HepG2 (cell line): Measurements from ENCODE around the gene PCDHB7. TPM values are rescaled to one million over a fixed set of nuclear protein-coding genes. Genes with fewer than 3 reads are reported as not detected.

Source experiments
- ATAC-seq: fragments of 200-7000 bp; cut with Tn5 transposase; 3 replicates; pipeline ENCODE4 v1.9.1; 2020; ENCODE audit warnings: mild to moderate bottlenecking, moderate library complexity
- BruUV-seq: library from RNA; stranded (reverse); fragments of 400-500 nt; replicated peaks from 2 replicates; lab custom pipeline; 2021; lab: Mats Ljungman, UMichigan
- CTCF ChIA-PET: fragments of 300-600 bp; formaldehyde crosslinking; extraction: SDS; loops from one replicate; lab custom pipeline; 2021; ENCODE audit warnings: low total read pairs, inconsistent platforms, low intra/inter-chr PET ratio; lab: Yijun Ruan, JAX
- POLR2A ChIA-PET: fragments of 350-600 bp; sonication (Branson Sonifier 250); formaldehyde crosslinking; loops from one replicate; lab custom pipeline; 2020; ENCODE audit warnings: antibody characterized with exemption, inconsistent platforms; lab: Yijun Ruan, JAX
- DNase-seq: peaks from one replicate; pipeline ENCODE4 v3.0.0-alpha.2; 2015; ENCODE audit warnings: low spot score
- FAIRE-seq: peaks from 3 replicates; lab custom pipeline; 2011; peaks lifted over from hg19 to GRCh38; lab: Jason Lieb, UNC
- H2AFZ ChIP-seq: one replicate; pipeline ENCODE4 v1.6.1; 2011; ENCODE audit warnings: low read length, inconsistent platforms
- H3K27ac ChIP-seq: fragments of 300-600 bp; 3 replicates; pipeline ENCODE4 v1.8.0; 2011; ENCODE audit warnings: mixed run types, mild to moderate bottlenecking, mixed read lengths, low read length, inconsistent platforms; ENCODE audit not compliant: insufficient read depth; ENCODE audit errors: extremely low read length
- H3K27me3 ChIP-seq, 2 experiments: fragments of 200-600 bp in 1 of 2; 2 replicates in 1 of 2; 3 replicates in 1 of 2; pipeline versions ENCODE4 v1.6.0 to v1.8.0; 2011; ENCODE audit warnings: low read length in 2 of 2, mild to moderate bottlenecking in 2 of 2, moderate library complexity in 2 of 2, inconsistent platforms in 1 of 2; ENCODE audit not compliant: insufficient read depth in 2 of 2, control insufficient read depth in 1 of 2
- H3K36me3 ChIP-seq, 2 experiments: fragments of 200-600 bp in 1 of 2; replicated peaks in 1 of 2; 2 replicates in 1 of 2; 3 replicates in 1 of 2; pipeline versions ENCODE4 v1.5.1 to v1.8.0; 2011; ENCODE audit warnings: low read length in 2 of 2, inconsistent platforms in 1 of 2; ENCODE audit not compliant: insufficient read depth in 2 of 2, control insufficient read depth in 1 of 2
- H3K4me1 ChIP-seq: 2 replicates; pipeline ENCODE4 v1.5.1; 2012; ENCODE audit warnings: low read length, inconsistent platforms; ENCODE audit not compliant: insufficient read depth
- H3K4me2 ChIP-seq: 2 replicates; pipeline ENCODE4 v1.6.0; 2011; ENCODE audit warnings: low read depth, low read length, inconsistent platforms
- H3K4me3 ChIP-seq, 3 experiments: fragments of 200-600 bp in 1 of 3; sonication (generic), shearing (Covaris generic) in 1 of 3; replicated peaks in 1 of 3; 2 replicates each; pipeline ENCODE4 v1.5.1; 2011 to 2016; ENCODE audit warnings: low read length in 3 of 3, inconsistent platforms in 2 of 3, low read depth in 2 of 3, mild to moderate bottlenecking in 2 of 3, control low read depth in 1 of 3, mixed read lengths in 1 of 3; ENCODE audit not compliant: insufficient read depth in 1 of 3
- H3K79me2 ChIP-seq: one replicate; pipeline ENCODE4 v1.6.1; 2011; ENCODE audit warnings: low read length, inconsistent platforms; ENCODE audit not compliant: insufficient read depth
- H3K9ac ChIP-seq: 2 replicates; pipeline ENCODE4 v1.6.0; 2011; ENCODE audit warnings: mild to moderate bottlenecking, low read depth, low read length, inconsistent platforms; ENCODE audit not compliant: insufficient read depth
- H3K9me3 ChIP-seq: 2 replicates; pipeline ENCODE4 v1.5.1; 2012; ENCODE audit warnings: mild to moderate bottlenecking, low read length
- H4K20me1 ChIP-seq: 2 replicates; pipeline ENCODE4 v1.6.0; 2011; ENCODE audit warnings: inconsistent platforms, mild to moderate bottlenecking, low read length, moderate library complexity; ENCODE audit not compliant: insufficient read depth
- AHR ChIP-seq: IDR thresholded peaks from 2 replicates; pipeline ENCODE4 v1.6.1; 2018; ENCODE audit warnings: missing genetic modification reagents, missing compliant biosample characterization
- ARNT2 ChIP-seq: sonication (generic); formaldehyde crosslinking; IDR thresholded peaks from 2 replicates; pipeline ENCODE4 v1.8.0; 2022; ENCODE audit warnings: mild to moderate bottlenecking, low read depth, missing genetic modification reagents, moderate library complexity
- ATF1 ChIP-seq: IDR thresholded peaks from 2 replicates; pipeline ENCODE4 v1.6.1; 2016; ENCODE audit warnings: mild to moderate bottlenecking, control low read depth
- CHD2 ChIP-seq: IDR thresholded peaks from 2 replicates; pipeline ENCODE4 v1.6.1; 2011; ENCODE audit warnings: low read depth, low read length, improper control_type of control experiment
- FOXA1 ChIP-seq, 2 experiments: fragments of 450-650 bp in 1 of 2; sonication (generic) in 1 of 2; formaldehyde crosslinking in 1 of 2; IDR thresholded peaks; 2 replicates each; pipeline versions ENCODE4 v1.4.0 to v1.6.1; 2016 to 2020; ENCODE audit warnings: missing genetic modification reagents in 1 of 2
- MAFK ChIP-seq, 2 experiments: IDR thresholded peaks in 1 of 2; conservative IDR thresholded peaks in 1 of 2; 2 replicates each; pipeline ENCODE4 v1.6.1; 2011; ENCODE audit warnings: improper control_type of control experiment in 2 of 2, low read length in 2 of 2
- POGZ ChIP-seq: sonication (generic); formaldehyde crosslinking; IDR thresholded peaks from 2 replicates; pipeline ENCODE4 v1.4.0; 2020; ENCODE audit warnings: mild to moderate bottlenecking, missing genetic modification reagents
- PTBP1 ChIP-seq: fragments of 200-400 bp; formaldehyde crosslinking; IDR thresholded peaks from 2 replicates; pipeline ENCODE4 v1.6.1; 2018; ENCODE audit warnings: low read length, low read depth; ENCODE audit not compliant: poor library complexity, severe bottlenecking
- SRSF4 ChIP-seq: fragments of 200-400 bp; formaldehyde crosslinking; IDR thresholded peaks from one replicate; pipeline ENCODE4 v1.6.1; 2018; ENCODE audit warnings: mild to moderate bottlenecking, low read depth, low read length, moderate library complexity; ENCODE audit not compliant: poor library complexity, severe bottlenecking
- TAF15 ChIP-seq: fragments of 200-400 bp; formaldehyde crosslinking; IDR thresholded peaks from one replicate; pipeline ENCODE4 v1.6.1; 2018; ENCODE audit warnings: mild to moderate bottlenecking, low read depth, low read length; ENCODE audit not compliant: poor library complexity, severe bottlenecking
- TARDBP ChIP-seq: sonication (generic); formaldehyde crosslinking; IDR thresholded peaks from 2 replicates; pipeline ENCODE4 v1.8.0; 2022; ENCODE audit warnings: mild to moderate bottlenecking, missing genetic modification reagents
- ZFP41 ChIP-seq: sonication (generic); formaldehyde crosslinking; IDR thresholded peaks from 2 replicates; pipeline ENCODE4 v1.4.0; 2020; ENCODE audit warnings: mild to moderate bottlenecking, missing genetic modification reagents, borderline replicate concordance
- ZNF225 ChIP-seq: sonication (generic); formaldehyde crosslinking; IDR thresholded peaks from 2 replicates; pipeline ENCODE4 v1.4.0; 2020; ENCODE audit warnings: mild to moderate bottlenecking, missing genetic modification reagents
- ZNF737 ChIP-seq: sonication (generic); formaldehyde crosslinking; IDR thresholded peaks from 2 replicates; pipeline ENCODE4 v1.5.0; 2020; ENCODE audit warnings: missing genetic modification reagents, mild to moderate bottlenecking, borderline replicate concordance
- ZNF766 ChIP-seq: sonication (generic); formaldehyde crosslinking; IDR thresholded peaks from 2 replicates; pipeline ENCODE4 v1.5.0; 2020; ENCODE audit warnings: missing genetic modification reagents, borderline replicate concordance
- ZNF773 ChIP-seq: sonication (generic); formaldehyde crosslinking; IDR thresholded peaks from 2 replicates; pipeline ENCODE4 v1.4.0; 2020; ENCODE audit warnings: missing genetic modification reagents, borderline replicate concordance
- ZNF790 ChIP-seq: sonication (generic); formaldehyde crosslinking; IDR thresholded peaks from 2 replicates; pipeline ENCODE4 v1.8.0; 2022; ENCODE audit warnings: missing genetic modification reagents, mild to moderate bottlenecking, borderline replicate concordance
- WGBS: methylation state at CpG from one replicate; pipeline ENCODE4 v1.1.6; 2017; ENCODE audit warnings: low lambda C conversion rate; 5-methylcytosine and 5-hydroxymethylcytosine counted together
- in situ Hi-C: cut with HindIII; loops from 2 replicates; pipeline ENCODE4 v1.10.0; 2017; ENCODE audit warnings: low pct_unique_long_range_greater_than_20kb; ENCODE audit not compliant: extremely low pct_ligation_motif_present
- intact Hi-C: fragments of 100-400 bp; cut with micrococcal nuclease; formaldehyde crosslinking; loops from one replicate; pipeline ENCODE4 v1.10.0; 2022; ENCODE audit not compliant: unreplicated experiment
- polyA plus RNA-seq, 8 experiments: library from polyadenylated mRNA; depleted of rRNA in 3 of 8; stranded (reverse) in 7 of 8; unstranded in 1 of 8; fragments of >200 nt; fragmentation: Illumina TruSeq in 4 of 8; extraction: Trizol in 4 of 8; gene quantifications; 2 replicates each; pipeline versions ENCODE4 v1.2.1 to v1.2.3, GENCODE V29; 2011 to 2016; ENCODE audit warnings: low read depth in 4 of 8, missing spikeins in 1 of 8, mixed read lengths in 1 of 8; ENCODE audit not compliant: insufficient read depth in 1 of 8
- total RNA-seq, 5 experiments: library from RNA; depleted of rRNA; stranded (reverse); fragments of >200 nt; fragmentation: Illumina TruSeq; extraction: Trizol; gene quantifications; 2 replicates each; pipeline ENCODE4 v1.2.3, GENCODE V29; 2016; ENCODE audit warnings: low read depth in 1 of 5
- TF ChIP-seq, protein P1 (sequence below): IDR thresholded peaks from 2 replicates; pipeline ENCODE4 v1.6.1; 2016; ENCODE audit warnings: missing genetic modification reagents, missing compliant biosample characterization

PCDHB7 gene
- total and polyA plus RNA-seq, 2 of the 13 experiments (the other 11 are each of a cell fraction or from before 2014, with no cell fraction given) = 0.02 to 0.03 TPM

DNA sequence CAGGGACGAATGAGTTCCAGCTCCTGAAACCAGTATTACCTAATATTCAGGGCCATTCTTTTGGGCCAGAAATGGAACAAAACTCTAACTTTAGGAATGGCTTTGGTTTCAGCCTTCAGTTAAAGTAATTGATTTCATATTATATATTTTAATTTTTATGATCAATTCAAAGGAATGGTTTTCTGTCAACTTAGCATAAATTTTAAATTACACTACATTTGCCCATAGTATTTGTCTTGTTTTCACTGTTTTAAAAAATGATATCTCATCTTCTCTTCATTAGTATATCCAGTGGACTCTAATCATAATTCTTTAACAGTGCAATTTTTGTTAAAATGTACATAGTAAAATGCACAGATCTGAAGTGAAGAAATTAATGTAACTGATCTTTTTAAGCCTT is 7.9 kb downstream of the PCDHB7 start:
- POLR2A ChIA-PET = no interaction called here
- no peak overlapping the region for H3K9ac ChIP-seq
- in situ Hi-C loops = no loop called here
- peak; percentile 32 to 71; a peak in 3 of 4 replicates for TF ChIP-seq MAFK (conservative IDR thresholded peaks at IDR 0.05 in 1 of 2, IDR thresholded peaks at IDR 0.05 in 1 of 2; ENCODE audit: low read length in 2 of 2)
- TF ChIP-seq AHR (CRISPR knock-in tag) = no peak
- TF ChIP-seq, all 625 proteins: peak for 1
- FAIRE-seq (no peak), DNase-seq (no peak), ATAC-seq (no peak)
- H2AFZ ChIP-seq = no peak overlapping the region
- H3K79me2 ChIP-seq = no peaks in the 10 kb centered on the region
- WGBS = 17% methylated on average over 1 of the region's 1 CpG
- CTCF ChIA-PET = no interaction called here
- H3K36me3 ChIP-seq = no peaks in the 10 kb centered on the region
- no peaks in the 10 kb centered on the region for H3K9me3 ChIP-seq
- H3K27ac ChIP-seq = no peak overlapping the region
- H3K4me3 ChIP-seq = no peak overlapping the region
- no peaks in the 10 kb centered on the region for H4K20me1 ChIP-seq
- no TSS peak for BruUV-seq
- H3K4me1 ChIP-seq = no peaks in the 10 kb centered on the region; the same call in 1 of the 2 replicates
- intact Hi-C loops = no loop called here
- no peaks in the 10 kb centered on the region; a peak in 1 of 5 replicates for H3K27me3 ChIP-seq
- H3K4me2 ChIP-seq = no peak overlapping the region

DNA sequence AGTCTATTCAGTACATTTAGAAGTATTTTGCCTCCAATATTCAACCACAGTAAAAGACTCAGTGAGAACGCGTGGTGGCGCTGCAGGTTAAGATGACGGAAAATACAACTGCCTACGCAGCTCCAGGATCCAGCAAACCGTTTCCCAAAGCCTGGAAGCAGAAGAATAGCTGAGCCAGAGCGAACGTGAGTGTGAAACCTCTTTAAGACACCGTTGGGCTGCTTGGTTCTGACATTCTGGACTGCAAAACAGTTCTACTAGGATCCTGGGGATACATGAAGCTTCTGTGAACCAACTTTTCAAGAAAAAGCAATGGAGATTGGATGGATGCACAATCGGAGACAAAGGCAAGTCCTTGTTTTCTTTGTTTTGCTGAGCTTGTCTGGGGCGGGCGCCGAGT is 9.8 kb downstream of the PCDHB7 start, which contains the start of gene PCDHB16:
Gene PCDHB16, plus strand, starts transcription at position 140 of the 400 bp plus-strand sequence. Its CDS starts 173 bp downstream, at position 313.
- peak within 1 kb of the TSS; percentile 66 for H3K4me2 ChIP-seq
- no peaks in the 10 kb centered on the region; the same call in 1 of the 2 replicates for H3K4me1 ChIP-seq
- in situ Hi-C loops = no loop called here
- H3K9me3 ChIP-seq = no peaks in the 10 kb centered on the region
- H3K27ac ChIP-seq = no peak within 1 kb of the TSS
- no peaks in the 10 kb centered on the region for H4K20me1 ChIP-seq
- no TSS peak for BruUV-seq
- POLR2A ChIA-PET = no interaction called here
- DNase-seq = peak; percentile 53
- H3K9ac ChIP-seq = peak within 1 kb of the TSS; percentile 38; the same call in 1 of the 2 replicates
- intact Hi-C loops = loop anchor here (1.0 to 2.0 kb wide), 2 partner anchors 87 to 98 kb away; partner anchors contain the start of gene PCDHB2
- H3K27me3 ChIP-seq = no peaks in the 10 kb centered on the region; a peak in 1 of 5 replicates
- H3K4me3 ChIP-seq = peak within 1 kb of the TSS; percentile 35 to 61 (median 58); a peak in 5 of 6 replicates
- H3K36me3 ChIP-seq = no peaks in the 10 kb centered on the region
- peak within 1 kb of the TSS; percentile 83 for H2AFZ ChIP-seq
- peak; percentile 63 for FAIRE-seq
- no peaks in the 10 kb centered on the region for H3K79me2 ChIP-seq
- CTCF ChIA-PET = interaction anchor here (1.6 kb wide), 1 partner anchor 88 kb away, joined by 5 read pairs; the partner anchor contains the start of gene PCDHB2
- WGBS = 9% methylated on average over 13 of the region's 13 CpGs
- peak; percentile 89 for ATAC-seq
- TF ChIP-seq ZNF790 (CRISPR knock-in tag) (no peak), SRSF4 (no peak), ZFP41 (no peak), ATF1 (CRISPR knock-in tag) (peak; percentile 51; the same call in 1 of the 2 replicates), ZNF773 (no peak), ZNF225 (CRISPR knock-in tag) (no peak), TAF15 (no peak), PTBP1 (no peak), ARNT2 (no peak), CHD2 (no peak), ZNF766 (CRISPR knock-in tag) (no peak), TARDBP (CRISPR knock-in tag) (no peak), FOXA1 (IDR thresholded peaks at IDR 0.05) (no peak), FOXA1 (CRISPR knock-in tag; IDR thresholded peaks at IDR 0.05) (no peak), POGZ (CRISPR knock-in tag) (peak; percentile 47; the same call in 1 of the 2 replicates), ZNF737 (CRISPR knock-in tag) (no peak)
- TF ChIP-seq, protein P1, sequence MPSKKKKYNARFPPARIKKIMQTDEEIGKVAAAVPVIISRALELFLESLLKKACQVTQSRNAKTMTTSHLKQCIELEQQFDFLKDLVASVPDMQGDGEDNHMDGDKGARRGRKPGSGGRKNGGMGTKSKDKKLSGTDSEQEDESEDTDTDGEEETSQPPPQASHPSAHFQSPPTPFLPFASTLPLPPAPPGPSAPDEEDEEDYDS (CRISPR knock-in tag) = no peak
